HCT116 (cell line): ENCODE measurements around the gene SCN4A. TPM values are rescaled to one million over a fixed set of nuclear protein-coding genes. Genes with fewer than 3 reads are reported as not detected.

Source experiments
- ATAC-seq: fragments of 200-7000 bp; cut with Tn5 transposase; 2 replicates; pipeline ENCODE4 v1.9.1; 2020; ENCODE audit warnings: mild to moderate bottlenecking, moderate library complexity
- BruUV-seq: library from RNA; stranded (reverse); fragments of 400-500 nt; replicated peaks from 2 replicates; lab custom pipeline; 2021; lab: Mats Ljungman, UMichigan
- CTCF ChIA-PET: fragments of 300-600 bp; sonication (Branson Sonifier 250); formaldehyde crosslinking; loops from one replicate; lab custom pipeline; 2021; ENCODE audit warnings: antibody characterized with exemption; lab: Charles Lee
- POLR2A ChIA-PET: fragments of 300-600, 350-600 bp; sonication (Branson Sonifier 250); formaldehyde crosslinking; loops from one replicate; lab custom pipeline; 2021; ENCODE audit warnings: antibody characterized with exemption; lab: Charles Lee
- RAD21 ChIA-PET, 2 experiments: fragments of 300-600 bp; sonication (Branson Sonifier 250); formaldehyde crosslinking; loops; one replicate each; lab custom pipeline; 2023; ENCODE audit warnings: low total read pairs in 2 of 2; ENCODE audit not compliant: uncharacterized antibody in 2 of 2, unreplicated experiment in 2 of 2, low non-redundant PET in 1 of 2; lab: Charles Lee
- DNase-seq: peaks from one replicate; pipeline ENCODE4 v3.0.0-alpha.2; 2010; ENCODE audit warnings: low read depth, low spot score
- H2AFZ ChIP-seq: fragments of 200-600 bp; shearing (Covaris generic), sonication (generic); 2 replicates; pipeline ENCODE4 v1.6.1; 2017; ENCODE audit warnings: low read depth, mixed run types, mixed read lengths, antibody characterized with exemption, low read length; ENCODE audit not compliant: poor library complexity, severe bottlenecking
- H3K27ac ChIP-seq: 2 replicates; pipeline ENCODE4 v1.5.1; 2012; ENCODE audit warnings: low read depth, low read length
- H3K27me3 ChIP-seq: fragments of 200-600 bp; sonication (generic); 2 replicates; pipeline ENCODE4 v1.6.1; 2016; ENCODE audit warnings: mixed run types, low read length, mixed read lengths; ENCODE audit not compliant: insufficient read depth
- H3K36me3 ChIP-seq, 2 experiments: fragments of 200-500 bp in 1 of 2; fragments of 200-600 bp in 1 of 2; sonication (Bioruptor generic) in 1 of 2; sonication (generic) in 1 of 2; 2 replicates each; pipeline versions ENCODE4 v1.5.1 to v1.6.1; 2014 to 2016; ENCODE audit warnings: low read length in 2 of 2, inconsistent platforms in 1 of 2, mixed read lengths in 1 of 2, mixed run types in 1 of 2; ENCODE audit not compliant: insufficient read depth in 2 of 2, control insufficient read depth in 1 of 2
- H3K4me1 ChIP-seq, 2 experiments: fragments of 200-600 bp in 1 of 2; sonication (generic) in 1 of 2; 2 replicates each; pipeline versions ENCODE4 v1.5.1 to v1.6.1; 2012 to 2017; ENCODE audit warnings: low read length in 2 of 2, inconsistent platforms in 1 of 2, mild to moderate bottlenecking in 1 of 2, mixed read lengths in 1 of 2, mixed run types in 1 of 2, moderate library complexity in 1 of 2; ENCODE audit not compliant: insufficient read depth in 2 of 2, control insufficient read depth in 1 of 2
- H3K4me2 ChIP-seq: fragments of 200-600 bp; sonication (generic); 2 replicates; pipeline ENCODE4 v1.6.1; 2017; ENCODE audit warnings: mixed run types, low read length, mixed read lengths
- H3K4me3 ChIP-seq, 2 experiments: fragments of 200-600 bp in 1 of 2; sonication (generic) in 1 of 2; replicated peaks in 1 of 2; 2 replicates each; pipeline ENCODE4 v1.5.1; 2011 to 2016; ENCODE audit warnings: low read length in 2 of 2, control low read depth in 1 of 2, low read depth in 1 of 2, mild to moderate bottlenecking in 1 of 2, mixed read lengths in 1 of 2, mixed run types in 1 of 2
- H3K79me2 ChIP-seq: fragments of 200-600 bp; sonication (generic); 2 replicates; pipeline ENCODE4 v1.6.1; 2017; ENCODE audit warnings: mild to moderate bottlenecking, mixed run types, low read length, moderate library complexity, mixed read lengths; ENCODE audit not compliant: insufficient read depth
- H3K9ac ChIP-seq: fragments of 200-600 bp; sonication (generic); 2 replicates; pipeline ENCODE4 v1.6.1; 2016; ENCODE audit warnings: low read length, mixed read lengths
- H3K9me2 ChIP-seq: fragments of 200-600 bp; sonication (generic), shearing (Covaris generic); 2 replicates; pipeline ENCODE4 v1.6.1; 2017; ENCODE audit warnings: mixed run types, mild to moderate bottlenecking, moderate library complexity; ENCODE audit not compliant: insufficient read depth
- H3K9me3 ChIP-seq, 2 experiments: fragments of 200-500 bp in 1 of 2; fragments of 200-600 bp in 1 of 2; sonication (Bioruptor generic) in 1 of 2; sonication (generic) in 1 of 2; 2 replicates each; pipeline ENCODE4 v1.6.1; 2014 to 2017; ENCODE audit warnings: low read length in 2 of 2, mixed read lengths in 2 of 2, inconsistent platforms in 1 of 2, low read depth in 1 of 2, mild to moderate bottlenecking in 1 of 2, mixed run types in 1 of 2, moderate library complexity in 1 of 2; ENCODE audit not compliant: control insufficient read depth in 1 of 2, insufficient read depth in 1 of 2
- H4K20me1 ChIP-seq: fragments of 200-600 bp; sonication (generic), shearing (Covaris generic); 2 replicates; pipeline ENCODE4 v1.6.1; 2017; ENCODE audit warnings: mixed run types, mild to moderate bottlenecking, moderate library complexity; ENCODE audit not compliant: insufficient read depth
- CEBPB ChIP-seq: IDR thresholded peaks from 2 replicates; pipeline ENCODE4 v1.6.1; 2012; ENCODE audit warnings: low read depth
- EGR1 ChIP-seq: IDR thresholded peaks from 2 replicates; pipeline ENCODE4 v1.6.1; 2012; ENCODE audit warnings: low read depth
- FOSL1 ChIP-seq: IDR thresholded peaks from 2 replicates; pipeline ENCODE4 v1.6.1; 2012; ENCODE audit warnings: low read depth
- JUND ChIP-seq: IDR thresholded peaks from 2 replicates; pipeline ENCODE4 v1.6.1; 2012
- POLR2AphosphoS5 ChIP-seq: IDR thresholded peaks from 2 replicates; pipeline ENCODE4 v1.6.1; 2011; ENCODE audit warnings: mild to moderate bottlenecking, low read depth, low read length, moderate library complexity
- SRF ChIP-seq: IDR thresholded peaks from 2 replicates; pipeline ENCODE4 v1.6.1; 2012; ENCODE audit warnings: low read depth
- TCF7L2 ChIP-seq: IDR thresholded peaks from 2 replicates; pipeline ENCODE4 v1.7.0; 2011; ENCODE audit warnings: borderline replicate concordance, inconsistent platforms; ENCODE audit not compliant: insufficient read depth, insufficient read length; ENCODE audit errors: extremely low read depth
- YY1 ChIP-seq: IDR thresholded peaks from 2 replicates; pipeline ENCODE4 v1.6.1; 2011; ENCODE audit warnings: low read length, low read depth, moderate library complexity, mild to moderate bottlenecking; ENCODE audit not compliant: insufficient replicate concordance; ENCODE audit errors: extremely low read depth
- ZFX ChIP-seq: fragments of 450-650 bp; IDR thresholded peaks from 2 replicates; pipeline ENCODE4 v1.6.1; 2017
- ZNF274 ChIP-seq: fragments of 200-500 bp; sonication (Bioruptor generic); IDR thresholded peaks from 2 replicates; pipeline ENCODE4 v1.6.1; 2014; ENCODE audit warnings: mild to moderate bottlenecking, low read depth, low read length, inconsistent platforms
- intact Hi-C: fragments of 100-400 bp; cut with micrococcal nuclease; formaldehyde crosslinking; loops from 2 replicates; pipeline ENCODE4 v1.10.0; 2022
- total RNA-seq: library from RNA; stranded (reverse); gene quantifications from one replicate; pipeline ENCODE4 v1.2.1, GENCODE V29; 2021; ENCODE audit not compliant: unreplicated experiment
- TF ChIP-seq, protein P1 (sequence below): IDR thresholded peaks from 2 replicates; pipeline ENCODE4 v1.6.1; 2012
- TF ChIP-seq, protein P2 (sequence below), 3 experiments: fragments of 200-600 bp in 1 of 3; sonication (generic) in 1 of 3; IDR thresholded peaks in 2 of 3; conservative IDR thresholded peaks in 1 of 3; 2 replicates each; pipeline ENCODE4 v1.5.1; 2012 to 2017; ENCODE audit warnings: low read depth in 2 of 3, low read length in 2 of 3, antibody characterized with exemption in 1 of 3, borderline replicate concordance in 1 of 3, control low read depth in 1 of 3, mild to moderate bottlenecking in 1 of 3, mixed read lengths in 1 of 3, mixed run types in 1 of 3, moderate library complexity in 1 of 3; ENCODE audit not compliant: insufficient read depth in 1 of 3
- TF ChIP-seq, protein P3 (sequence below): IDR thresholded peaks from 2 replicates; pipeline ENCODE4 v1.6.1; 2012; ENCODE audit warnings: low read depth

SCN4A gene
- total RNA-seq, 1 experiment from 2014 or later, result 2.7 TPM

DNA sequence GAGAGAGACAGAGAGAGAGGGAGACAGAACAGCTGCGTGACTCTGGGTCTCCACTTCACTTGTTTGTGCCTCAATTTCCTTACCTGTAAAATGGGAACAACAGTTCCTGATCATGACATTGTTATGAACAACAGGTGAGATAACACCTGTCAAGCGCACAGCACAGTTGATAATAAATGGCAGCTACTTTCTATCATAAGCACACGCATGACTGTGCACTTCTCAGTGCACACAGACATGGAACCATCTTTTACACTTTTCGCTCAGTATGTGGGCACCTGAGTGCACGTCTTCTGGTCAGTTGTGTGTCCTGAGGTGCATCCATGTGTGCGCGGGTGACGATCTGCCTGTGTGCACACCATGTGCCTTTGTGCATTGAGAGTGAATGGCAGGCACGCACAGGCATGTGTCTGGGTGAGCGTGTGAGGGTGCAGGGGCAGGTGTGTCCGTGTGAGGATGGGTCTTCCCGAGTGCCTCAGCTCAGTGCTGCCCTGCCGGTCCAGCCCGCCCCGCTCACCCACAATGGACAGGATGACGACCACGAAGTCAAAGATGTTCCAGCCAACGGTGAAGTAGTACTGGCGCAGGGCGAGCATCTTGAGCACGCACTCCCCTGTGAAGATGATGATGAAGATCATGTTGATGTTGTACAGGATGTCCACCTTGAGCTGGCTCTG is 30.3 kb downstream of the SCN4A start (continued):
- TF ChIP-seq ZFX, result no peak
- TF ChIP-seq EGR1, result no peak
- TF ChIP-seq YY1, result no peak
- TF ChIP-seq ZNF274, result no peak
- TF ChIP-seq, protein P1, sequence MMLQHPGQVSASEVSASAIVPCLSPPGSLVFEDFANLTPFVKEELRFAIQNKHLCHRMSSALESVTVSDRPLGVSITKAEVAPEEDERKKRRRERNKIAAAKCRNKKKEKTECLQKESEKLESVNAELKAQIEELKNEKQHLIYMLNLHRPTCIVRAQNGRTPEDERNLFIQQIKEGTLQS, result no peak
- no peak for TF ChIP-seq CEBPB
- TF ChIP-seq POLR2AphosphoS5, result no peak
- TF ChIP-seq, protein P2, sequence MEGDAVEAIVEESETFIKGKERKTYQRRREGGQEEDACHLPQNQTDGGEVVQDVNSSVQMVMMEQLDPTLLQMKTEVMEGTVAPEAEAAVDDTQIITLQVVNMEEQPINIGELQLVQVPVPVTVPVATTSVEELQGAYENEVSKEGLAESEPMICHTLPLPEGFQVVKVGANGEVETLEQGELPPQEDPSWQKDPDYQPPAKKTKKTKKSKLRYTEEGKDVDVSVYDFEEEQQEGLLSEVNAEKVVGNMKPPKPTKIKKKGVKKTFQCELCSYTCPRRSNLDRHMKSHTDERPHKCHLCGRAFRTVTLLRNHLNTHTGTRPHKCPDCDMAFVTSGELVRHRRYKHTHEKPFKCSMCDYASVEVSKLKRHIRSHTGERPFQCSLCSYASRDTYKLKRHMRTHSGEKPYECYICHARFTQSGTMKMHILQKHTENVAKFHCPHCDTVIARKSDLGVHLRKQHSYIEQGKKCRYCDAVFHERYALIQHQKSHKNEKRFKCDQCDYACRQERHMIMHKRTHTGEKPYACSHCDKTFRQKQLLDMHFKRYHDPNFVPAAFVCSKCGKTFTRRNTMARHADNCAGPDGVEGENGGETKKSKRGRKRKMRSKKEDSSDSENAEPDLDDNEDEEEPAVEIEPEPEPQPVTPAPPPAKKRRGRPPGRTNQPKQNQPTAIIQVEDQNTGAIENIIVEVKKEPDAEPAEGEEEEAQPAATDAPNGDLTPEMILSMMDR (IDR thresholded peaks at IDR 0.05 in 2 of 3, conservative IDR thresholded peaks at IDR 0.05 in 1 of 3; ENCODE audit: borderline replicate concordance in 1 of 3, insufficient read depth in 1 of 3, low read depth in 2 of 3, low read length in 2 of 3), result no peak

DNA sequence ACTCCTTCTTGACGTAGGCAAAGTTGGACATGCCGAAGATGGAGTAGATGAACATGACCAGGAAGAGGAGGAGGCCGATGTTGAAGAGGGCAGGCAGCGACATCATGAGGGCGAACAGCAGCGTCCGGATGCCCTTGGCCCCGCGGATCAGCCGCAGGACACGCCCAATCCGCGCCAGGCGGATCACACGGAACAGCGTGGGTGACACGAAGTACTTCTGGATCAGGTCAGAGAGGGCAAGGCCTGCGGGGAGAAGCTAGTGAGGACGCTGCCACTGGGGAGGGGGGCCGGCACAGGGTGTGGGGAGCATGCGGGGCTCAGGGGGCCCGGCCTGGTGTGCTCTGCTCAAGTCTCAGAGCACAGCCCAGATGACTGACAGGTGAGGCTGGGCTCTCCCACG is 31.0 kb downstream of the SCN4A start:
- no peak overlapping the region for H3K9ac ChIP-seq
- RAD21 ChIA-PET, result no interaction called here
- POLR2A ChIA-PET, result no interaction called here
- no peaks in the 10 kb centered on the region for H3K9me2 ChIP-seq
- no peak for DNase-seq
- no peaks in the 10 kb centered on the region for H3K27me3 ChIP-seq
- H3K9me3 ChIP-seq, result no peaks in the 10 kb centered on the region
- intact Hi-C loops, result no loop called here
- H3K4me3 ChIP-seq, result no peak overlapping the region
- H3K4me2 ChIP-seq, result no peak overlapping the region
- H3K79me2 ChIP-seq, result no peaks in the 10 kb centered on the region
- ATAC-seq, result no peak
- no peaks in the 10 kb centered on the region for H4K20me1 ChIP-seq
- CTCF ChIA-PET, result interaction anchor here (0.8 to 1.0 kb wide), 2 partner anchors 9 kb away, joined by 3 read pairs; no protein-coding TSS in a partner anchor
- no TSS peak for BruUV-seq
- H2AFZ ChIP-seq, result no peak overlapping the region
- H3K4me1 ChIP-seq, result peaks cover 0 to 4% of the 10 kb centered on the region in 2 experiments; a peak in 1 of 4 replicates
- TF ChIP-seq JUND (no peak), YY1 (no peak), TCF7L2 (no peak), SRF (no peak), FOSL1 (no peak)
- TF ChIP-seq, protein P3, sequence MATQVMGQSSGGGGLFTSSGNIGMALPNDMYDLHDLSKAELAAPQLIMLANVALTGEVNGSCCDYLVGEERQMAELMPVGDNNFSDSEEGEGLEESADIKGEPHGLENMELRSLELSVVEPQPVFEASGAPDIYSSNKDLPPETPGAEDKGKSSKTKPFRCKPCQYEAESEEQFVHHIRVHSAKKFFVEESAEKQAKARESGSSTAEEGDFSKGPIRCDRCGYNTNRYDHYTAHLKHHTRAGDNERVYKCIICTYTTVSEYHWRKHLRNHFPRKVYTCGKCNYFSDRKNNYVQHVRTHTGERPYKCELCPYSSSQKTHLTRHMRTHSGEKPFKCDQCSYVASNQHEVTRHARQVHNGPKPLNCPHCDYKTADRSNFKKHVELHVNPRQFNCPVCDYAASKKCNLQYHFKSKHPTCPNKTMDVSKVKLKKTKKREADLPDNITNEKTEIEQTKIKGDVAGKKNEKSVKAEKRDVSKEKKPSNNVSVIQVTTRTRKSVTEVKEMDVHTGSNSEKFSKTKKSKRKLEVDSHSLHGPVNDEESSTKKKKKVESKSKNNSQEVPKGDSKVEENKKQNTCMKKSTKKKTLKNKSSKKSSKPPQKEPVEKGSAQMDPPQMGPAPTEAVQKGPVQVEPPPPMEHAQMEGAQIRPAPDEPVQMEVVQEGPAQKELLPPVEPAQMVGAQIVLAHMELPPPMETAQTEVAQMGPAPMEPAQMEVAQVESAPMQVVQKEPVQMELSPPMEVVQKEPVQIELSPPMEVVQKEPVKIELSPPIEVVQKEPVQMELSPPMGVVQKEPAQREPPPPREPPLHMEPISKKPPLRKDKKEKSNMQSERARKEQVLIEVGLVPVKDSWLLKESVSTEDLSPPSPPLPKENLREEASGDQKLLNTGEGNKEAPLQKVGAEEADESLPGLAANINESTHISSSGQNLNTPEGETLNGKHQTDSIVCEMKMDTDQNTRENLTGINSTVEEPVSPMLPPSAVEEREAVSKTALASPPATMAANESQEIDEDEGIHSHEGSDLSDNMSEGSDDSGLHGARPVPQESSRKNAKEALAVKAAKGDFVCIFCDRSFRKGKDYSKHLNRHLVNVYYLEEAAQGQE, result no peak
- no peaks in the 10 kb centered on the region for H3K36me3 ChIP-seq
- H3K27ac ChIP-seq, result no peak overlapping the region
